IPS DF 19.7 (cell line): ENCODE data around the gene MVB12A.

ENCODE experiments used
- DNase-seq: peaks from one replicate; pipeline ENCODE4 v3.0.0-alpha.2; 2013; ENCODE audit warnings: low read depth, low spot score

MVB12A gene

DNA sequence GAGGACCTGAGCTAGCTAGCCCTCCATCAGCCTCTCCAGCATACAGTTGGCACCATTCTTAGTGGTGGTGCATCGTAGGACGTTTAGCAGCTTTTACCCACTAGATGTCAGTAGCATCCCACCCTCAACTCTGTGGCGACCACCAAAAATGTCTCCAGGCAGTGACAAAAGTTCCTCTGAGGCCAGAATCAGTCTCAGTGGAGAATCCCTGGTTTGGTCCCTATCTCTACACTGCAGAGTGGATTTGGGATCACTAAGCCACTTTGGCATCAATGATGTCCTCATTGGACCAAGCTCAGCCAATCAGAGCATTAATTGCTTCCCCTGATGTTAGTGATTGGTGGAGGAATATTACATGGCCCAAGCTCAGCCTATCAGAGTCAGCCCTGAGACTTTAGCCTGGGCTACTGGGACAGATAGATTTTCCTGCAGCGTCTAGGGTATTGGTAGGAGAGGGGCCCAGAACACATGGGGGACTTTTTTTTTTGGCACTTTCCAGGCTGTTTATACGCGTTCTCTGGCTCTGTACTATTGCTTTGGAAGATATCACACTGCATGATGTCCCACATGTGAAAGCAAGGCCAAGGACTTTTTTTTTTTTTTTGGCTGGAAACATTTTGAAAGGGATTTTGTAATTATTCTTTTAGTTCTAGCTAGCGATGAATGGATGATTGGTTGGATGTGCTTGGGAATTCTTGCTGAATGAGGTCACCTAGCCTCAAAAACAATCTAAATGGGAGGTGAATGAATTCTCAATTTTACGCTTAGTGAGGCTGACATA lies 21.6 kb downstream of the MVB12A start:
- no peak for DNase-seq

DNA sequence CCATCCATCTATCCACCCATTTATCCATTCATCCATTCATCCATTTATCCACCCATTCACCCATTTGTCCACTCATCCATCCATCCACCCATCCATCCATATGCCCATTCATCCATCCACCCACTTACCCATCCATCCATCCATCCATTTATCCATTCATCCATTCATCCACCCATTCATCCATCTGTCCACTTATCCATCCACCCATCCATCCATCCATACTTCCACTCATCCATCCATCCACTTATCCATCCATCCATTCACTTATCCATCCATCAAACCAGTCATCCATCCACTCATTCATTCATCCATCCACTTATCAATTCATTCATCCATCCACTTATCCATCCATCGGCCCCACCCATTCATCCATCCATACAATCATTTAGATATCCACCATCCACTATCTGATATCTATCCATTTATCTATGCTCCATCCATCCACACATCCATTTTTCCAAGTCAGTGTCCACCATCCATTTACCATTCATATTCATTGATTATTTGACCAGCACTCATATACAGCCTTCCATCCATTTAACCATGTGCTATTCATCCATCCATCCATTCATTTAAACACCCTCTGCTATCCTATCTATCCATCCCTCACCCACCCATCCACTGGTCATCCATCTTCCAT lies 25.8 kb downstream of the MVB12A start:
- no peak for DNase-seq

DNA sequence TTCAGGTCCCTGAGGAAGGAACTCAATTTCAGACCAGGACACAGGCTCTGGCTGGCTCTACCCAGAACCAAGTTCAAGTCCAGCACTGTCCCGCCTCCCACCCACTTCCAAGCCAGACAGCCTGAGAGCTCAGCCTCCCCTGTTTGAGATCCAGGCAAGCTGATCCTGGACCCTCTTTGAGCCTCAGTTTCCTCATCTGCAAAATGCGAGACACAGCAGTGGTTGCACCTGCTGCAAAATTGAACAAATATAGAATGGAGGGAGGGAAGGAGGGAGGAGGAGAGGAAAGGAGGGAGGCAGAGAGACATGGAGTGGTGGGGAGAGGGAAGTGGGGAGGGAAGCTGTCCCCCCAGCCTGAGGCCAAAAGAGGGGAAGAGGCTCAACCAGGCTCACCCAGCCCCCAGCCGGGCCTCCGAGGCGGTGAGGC lies 27.9 kb downstream of the MVB12A start:
- DNase-seq: no peak

DNA sequence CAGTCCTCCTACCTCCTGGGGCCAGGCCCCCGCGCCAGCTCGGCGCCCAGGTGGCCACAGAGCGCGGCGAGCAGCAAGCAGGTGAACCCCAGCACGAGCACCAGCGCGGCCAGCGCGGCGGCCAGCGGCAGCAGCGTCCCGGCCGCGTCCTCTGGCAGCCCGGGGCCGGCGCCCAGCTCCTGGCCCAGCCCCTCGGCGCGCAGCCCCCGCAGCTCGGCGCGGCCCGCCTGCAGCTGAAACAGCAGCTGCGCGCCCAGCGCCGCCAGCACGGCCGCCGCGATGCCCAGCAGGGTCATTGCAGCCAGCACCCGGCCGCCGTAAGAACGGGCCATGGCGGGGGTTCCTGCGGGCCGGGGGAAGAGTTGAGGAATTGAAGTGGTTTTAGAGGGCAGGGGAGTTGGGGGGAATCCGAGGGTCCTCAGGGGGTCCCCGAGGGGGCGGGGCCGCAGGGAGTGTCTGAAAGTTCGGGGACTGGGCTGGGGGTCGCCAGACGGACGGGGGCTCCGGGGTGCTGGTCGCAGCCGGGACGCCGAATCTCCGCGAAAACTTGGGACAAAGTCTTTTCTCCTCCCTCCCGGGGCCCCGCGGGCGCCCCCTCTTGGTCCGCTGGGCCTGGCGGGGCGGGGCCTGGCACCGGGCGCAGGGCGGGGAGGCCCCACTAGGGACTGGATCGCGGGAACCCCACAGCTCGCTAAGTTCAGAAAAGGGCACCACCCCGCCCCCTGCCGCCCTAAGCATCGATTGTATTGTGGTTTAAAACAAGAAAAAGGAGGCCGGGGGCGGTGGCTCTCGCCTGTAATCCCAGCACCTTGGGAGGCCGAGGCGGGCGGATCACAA lies 28.5 kb downstream of the MVB12A start, which contains the start of gene TMEM221:
TSS of gene TMEM221 (minus strand) at position 538 of the 837 bp plus-strand sequence. CDS start at position 332, 206 bp downstream.
- no peak for DNase-seq

DNA sequence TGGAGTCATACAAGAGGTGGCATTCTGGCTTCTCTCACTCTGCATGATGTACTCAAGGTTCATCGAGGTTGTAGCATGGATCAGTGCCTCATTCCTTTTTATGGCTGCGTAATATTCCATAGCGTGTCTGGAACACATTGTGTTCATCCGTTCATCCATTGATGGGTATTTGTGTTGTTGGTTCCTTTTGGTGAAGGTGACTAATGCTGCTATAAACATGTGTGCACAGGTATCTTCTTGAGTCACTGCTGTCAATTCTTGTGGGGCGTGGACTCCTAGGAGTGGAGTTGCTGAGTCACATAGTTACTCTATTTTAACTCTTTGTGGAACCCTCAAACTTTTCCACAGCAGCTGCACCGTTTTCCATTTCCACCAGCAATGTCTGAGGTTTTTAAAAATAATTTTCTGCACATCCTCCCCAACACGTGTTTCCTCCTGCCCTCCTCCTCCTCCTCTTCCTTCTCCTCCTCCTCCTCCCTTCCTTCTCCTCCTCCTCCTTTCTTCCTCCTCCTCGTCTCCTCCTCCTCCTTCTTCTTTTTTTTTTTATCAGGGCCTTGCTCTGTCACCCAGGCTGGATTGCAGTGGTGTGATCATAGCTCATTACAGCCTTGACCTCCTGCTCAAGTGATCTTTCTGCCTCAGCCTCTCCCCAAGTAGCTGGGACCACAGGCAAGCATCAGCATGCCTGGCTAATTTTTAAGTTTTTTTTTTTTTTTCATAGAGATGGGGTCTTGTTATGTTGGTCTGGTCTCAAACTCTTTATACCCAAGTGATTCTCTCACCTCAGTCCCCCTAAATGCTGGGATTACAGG lies 30.6 kb downstream of the MVB12A start:
- DNase-seq: no peak

DNA sequence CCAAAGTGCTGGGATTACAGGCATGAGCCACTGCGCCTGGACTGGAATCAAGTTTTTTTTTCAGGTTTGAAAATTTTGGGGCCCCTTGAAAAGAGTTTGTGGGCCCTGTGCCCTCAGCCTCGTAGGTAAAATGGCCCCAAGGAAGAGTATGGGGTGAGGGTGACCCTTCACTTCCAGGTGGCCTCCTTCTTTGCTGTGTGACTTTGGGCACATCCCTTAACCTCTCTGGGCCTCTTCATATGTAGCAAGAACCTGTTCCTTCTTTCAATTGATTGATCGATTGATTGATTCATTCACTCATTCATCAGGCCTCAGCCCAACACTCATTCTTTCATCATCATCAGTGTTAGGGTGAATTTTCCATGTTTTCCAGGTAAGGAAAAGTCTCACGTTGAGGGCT lies 32.0 kb downstream of the MVB12A start:
- no peak for DNase-seq

DNA sequence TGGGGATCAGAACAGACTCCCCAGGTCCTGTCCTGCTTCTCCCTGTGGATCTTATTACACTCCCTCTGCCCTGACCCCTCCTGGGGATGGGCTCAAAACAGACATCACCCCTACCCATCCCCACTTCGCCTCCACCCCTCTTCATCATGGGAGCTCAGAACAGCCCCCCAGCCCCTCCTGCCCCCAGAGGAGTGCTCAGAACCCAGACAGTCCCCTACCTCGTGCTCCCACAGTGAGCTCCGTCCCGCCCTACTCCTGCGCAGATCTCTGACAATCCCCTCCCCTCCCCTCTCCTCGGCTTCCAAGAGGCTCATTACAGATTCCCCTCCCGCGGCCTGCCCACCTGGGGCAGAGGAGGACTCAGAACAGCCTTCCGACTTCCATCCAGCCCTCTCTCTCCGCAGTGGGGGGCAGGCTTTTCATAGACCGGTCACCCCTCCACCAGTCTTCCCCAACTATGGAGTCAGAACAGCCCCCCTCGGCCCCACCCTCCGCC lies 34.8 kb downstream of the MVB12A start:
- no peak for DNase-seq

DNA sequence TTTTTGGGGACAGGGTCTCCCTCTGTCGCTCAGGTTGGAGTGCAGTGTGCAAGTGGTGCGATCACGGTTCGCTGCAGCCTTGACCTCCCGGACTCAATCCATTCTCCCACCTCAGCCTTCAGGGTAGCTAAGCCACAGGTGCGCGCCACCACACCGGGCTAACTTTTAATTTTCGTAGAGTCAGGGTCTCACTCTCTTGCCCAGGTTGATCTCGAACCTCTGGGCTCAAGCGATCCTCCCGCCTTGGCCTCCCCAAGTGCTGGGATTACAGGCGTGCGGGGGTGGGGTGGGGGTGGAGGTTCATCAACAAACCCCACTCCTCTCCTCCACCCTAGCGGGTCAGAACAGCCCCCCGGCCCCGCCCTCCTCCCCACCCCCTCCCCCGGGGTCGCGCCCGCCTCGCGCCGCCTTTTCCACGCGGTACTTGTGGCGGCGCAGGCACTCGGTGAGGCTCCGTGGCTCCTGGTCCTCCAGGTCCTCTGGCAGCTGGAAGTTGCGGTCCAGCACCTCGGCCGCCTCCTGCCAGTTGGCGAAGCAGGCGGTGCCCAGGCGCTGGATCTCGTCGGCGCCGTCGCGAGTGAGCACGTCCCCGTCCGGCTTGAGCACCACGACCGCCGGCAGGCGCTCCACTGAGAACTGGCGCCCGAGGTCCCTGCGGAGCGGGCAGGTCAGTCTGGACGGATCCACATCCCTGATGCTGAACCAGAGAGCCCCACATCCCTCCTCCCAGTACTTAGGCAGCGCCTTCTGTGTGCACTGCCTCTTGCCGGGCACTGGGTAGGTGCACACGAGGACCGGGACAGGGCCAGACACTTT lies 35.7 kb downstream of the MVB12A start:
- no peak for DNase-seq

DNA sequence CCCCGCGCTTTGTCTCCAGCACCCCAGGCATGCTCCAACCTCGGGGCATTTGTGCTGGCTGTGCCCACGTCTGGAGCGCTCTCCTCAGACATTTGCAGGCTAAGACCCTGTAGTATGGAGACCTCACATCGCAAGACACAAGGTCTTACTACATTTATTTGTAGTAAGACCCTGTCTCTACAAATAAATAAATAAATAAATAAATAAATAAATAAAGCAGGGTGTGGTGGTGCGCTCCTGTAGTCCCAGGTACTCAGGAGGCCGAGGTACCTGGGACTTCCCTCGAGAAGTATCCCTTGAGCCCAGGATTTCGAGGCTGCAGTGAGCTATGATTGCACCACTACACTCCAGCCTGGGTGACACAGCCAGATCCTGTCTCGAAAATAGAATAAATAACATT lies 36.3 kb downstream of the MVB12A start:
- DNase-seq: no peak

DNA sequence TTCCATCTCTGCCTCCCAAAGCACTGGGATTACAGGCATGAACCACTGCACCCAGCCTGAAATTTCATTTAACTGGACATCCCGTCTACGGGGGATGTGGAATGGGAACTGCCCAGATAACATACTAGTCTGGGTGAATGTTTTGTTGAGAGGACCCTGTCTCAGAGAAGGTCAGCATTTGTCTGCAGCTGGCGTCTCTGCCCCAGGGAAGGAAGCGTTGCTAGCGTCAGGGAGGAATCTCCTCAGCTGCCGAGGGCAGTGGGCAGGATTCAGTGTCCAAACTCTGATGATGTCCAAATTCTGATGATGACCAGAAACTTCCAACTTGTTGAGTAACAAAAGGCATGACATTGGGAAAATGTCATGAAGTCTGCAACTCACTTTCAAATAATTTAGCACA lies 37.8 kb downstream of the MVB12A start:
- DNase-seq: no peak

- no peak for DNase-seq
Measured at GRCh38 chr19:17458970-17459369, 39.1 kb downstream of the MVB12A start.

DNA sequence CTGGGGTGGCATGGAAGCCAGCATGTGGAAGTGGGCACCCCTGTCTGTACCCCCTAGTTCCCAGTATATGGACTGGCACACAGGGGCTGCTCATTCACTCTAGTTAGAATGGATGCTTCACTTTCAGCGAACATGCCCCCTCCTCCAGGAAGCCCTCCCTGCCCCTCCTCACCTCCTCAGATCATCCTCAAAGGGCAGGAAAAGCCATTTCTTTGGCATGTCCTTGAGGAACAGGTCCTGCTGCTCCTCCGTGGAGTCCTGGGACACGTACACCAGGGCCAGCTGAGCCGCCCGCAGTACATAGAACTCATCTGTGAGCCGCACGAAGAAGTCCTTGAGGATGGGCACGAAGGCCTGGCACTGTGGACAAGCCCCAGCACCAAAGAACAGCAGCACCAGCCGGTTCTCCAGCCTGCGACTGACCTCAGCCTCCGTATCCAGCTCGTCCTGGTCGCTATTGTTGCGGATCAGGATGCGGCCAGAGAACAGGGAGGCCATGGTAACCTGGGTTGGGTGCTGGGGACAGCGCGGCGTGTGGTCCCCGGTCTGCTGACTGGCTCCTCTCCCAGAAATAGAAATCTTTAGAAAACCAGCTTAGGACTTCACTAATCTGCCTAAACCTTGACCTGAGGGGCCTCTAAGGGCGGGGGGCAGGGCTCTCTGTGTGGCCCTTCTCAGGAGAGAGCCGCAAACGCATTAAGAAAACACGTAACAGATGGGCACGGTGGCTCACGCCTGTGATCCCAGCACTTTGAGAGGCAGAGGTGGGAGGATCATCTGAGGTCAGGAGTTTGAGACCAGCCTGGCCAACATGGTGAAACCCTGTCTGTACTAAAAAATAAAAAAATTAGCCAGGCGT lies 40.8 kb downstream of the MVB12A start, which contains the start of gene NXNL1:
TSS of gene NXNL1 (minus strand) at position 555 of the 859 bp plus-strand sequence. CDS start at position 498, 57 bp downstream.
- no peak for DNase-seq

- no peak for DNase-seq
Measured at GRCh38 chr19:17466487-17466850, 46.6 kb downstream of the MVB12A start.

GRCh38 chr19:17467471-17468301 lies 47.8 kb downstream of the MVB12A start:
- DNase-seq: no peak

GRCh38 chr19:17468302-17469091 lies 48.6 kb downstream of the MVB12A start:
- no peak for DNase-seq

- DNase-seq: no peak
Measured at GRCh38 chr19:17469092-17469480, 49.2 kb downstream of the MVB12A start.

DNA sequence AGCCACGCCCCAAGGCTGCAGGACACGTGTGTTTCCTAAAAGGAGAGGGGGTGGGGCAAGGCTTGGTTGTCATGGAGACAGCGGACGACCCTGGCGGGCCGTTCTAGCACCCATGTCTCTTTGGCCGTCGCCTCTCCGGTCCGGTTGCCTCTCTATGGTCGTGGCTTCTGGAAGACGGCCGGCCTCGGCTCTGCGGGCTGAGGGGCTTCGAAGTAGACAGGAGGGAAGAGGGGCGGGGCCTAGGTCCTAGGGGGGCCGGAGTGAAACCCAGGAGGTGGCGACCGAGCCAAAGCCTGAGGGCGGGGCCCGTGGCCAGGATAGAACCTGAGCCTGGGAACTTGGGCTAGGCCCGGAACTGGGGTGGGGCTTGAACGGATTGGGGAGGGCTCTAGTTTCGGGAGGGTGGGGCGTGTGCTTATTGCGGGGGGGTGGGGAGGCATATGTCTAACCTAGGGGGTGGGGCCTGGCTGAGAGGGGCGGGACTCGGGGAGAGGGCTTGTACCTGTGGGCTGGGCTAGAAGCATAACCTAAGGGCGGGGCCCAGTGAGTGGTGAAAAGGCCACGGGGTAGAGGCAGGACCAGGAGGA lies 49.7 kb downstream of the MVB12A start:
- no peak for DNase-seq
